MCF 10A (cell line): Measurements from ENCODE around the gene ZFHX3. TPM values are rescaled to one million over a fixed set of nuclear protein-coding genes. Genes with fewer than 3 reads are reported as not detected.
A peak's percentile ranks its signal among the peaks of the same experiment; 100 is the strongest.
"Not testable (repeated sequence)": the region's sequence is repeated elsewhere in the genome, so short reads cannot be mapped to it uniquely, and the experiment has no call there.

Source experiments
- BruUV-seq: library from RNA; stranded (reverse); fragments of 400-500 nt; replicated peaks from 2 replicates; lab custom pipeline; 2021; lab: Mats Ljungman, UMichigan
- CTCF ChIA-PET: fragments of 300-600 bp; sonication (Branson Sonifier 250); formaldehyde crosslinking; extraction: SDS; loops from one replicate; lab custom pipeline; 2021; ENCODE audit warnings: antibody characterized with exemption, inconsistent platforms; lab: Yijun Ruan, JAX
- POLR2A ChIA-PET: fragments of 300-600, 350-650 bp; sonication (Branson Sonifier 250); formaldehyde crosslinking; extraction: SDS; loops from one replicate; lab custom pipeline; 2020; ENCODE audit warnings: antibody characterized with exemption, inconsistent platforms; lab: Yijun Ruan, JAX
- DNase-seq: peaks from one replicate; pipeline ENCODE4 v3.0.0-alpha.2; 2018; ENCODE audit not compliant: unreplicated experiment
- H3K27ac Mint-ChIP-seq: one replicate; pipeline ENCODE4 v1.8.0; 2022; ENCODE audit warnings: mild to moderate bottlenecking, low read depth, mixed read lengths; ENCODE audit not compliant: unreplicated experiment
- H3K27me3 Mint-ChIP-seq: one replicate; pipeline ENCODE4 v1.8.0; 2022; ENCODE audit warnings: mixed read lengths; ENCODE audit not compliant: insufficient read depth, unreplicated experiment
- H3K36me3 Mint-ChIP-seq: one replicate; pipeline ENCODE4 v1.8.0; 2022; ENCODE audit warnings: mild to moderate bottlenecking, moderate library complexity, mixed read lengths; ENCODE audit not compliant: insufficient read depth, unreplicated experiment
- H3K4me1 Mint-ChIP-seq: one replicate; pipeline ENCODE4 v1.8.0; 2022; ENCODE audit warnings: mixed read lengths; ENCODE audit not compliant: insufficient read depth, unreplicated experiment
- H3K4me3 Mint-ChIP-seq: one replicate; pipeline ENCODE4 v1.8.0; 2022; ENCODE audit warnings: mild to moderate bottlenecking, moderate library complexity, mixed read lengths; ENCODE audit not compliant: unreplicated experiment
- H3K9me3 Mint-ChIP-seq: one replicate; pipeline ENCODE4 v1.8.0; 2022; ENCODE audit warnings: mixed read lengths; ENCODE audit not compliant: unreplicated experiment
- intact Hi-C: fragments of 100-400 bp; cut with micrococcal nuclease; formaldehyde crosslinking; loops from 2 replicates; pipeline ENCODE4 v1.14.1; 2022
- total RNA-seq: library from RNA; stranded (reverse); gene quantifications from 2 replicates; pipeline ENCODE4 v1.2.3, GENCODE V29; 2022
- TF ChIP-seq, protein P1 (sequence below): fragments of 200-600 bp; IDR thresholded peaks from one replicate; pipeline ENCODE4 v1.8.0; 2022; ENCODE audit warnings: antibody characterized with exemption, mild to moderate bottlenecking; ENCODE audit not compliant: unreplicated experiment

The ZFHX3 gene
- total RNA-seq, 1 experiment from 2014 or later = 27.4 TPM

GRCh38 chr16:73074382-73074781 is 26.5 kb upstream of the ZFHX3 start:
- DNase-seq = no peak
- Mint-ChIP-seq H3K27me3 (no peaks in the 10 kb centered on the region), H3K4me3 (no peak overlapping the region), H3K9me3 (no peaks in the 10 kb centered on the region), H3K4me1 (peaks cover 17% of the 10 kb centered on the region), H3K36me3 (no peaks in the 10 kb centered on the region), H3K27ac (no peak overlapping the region)
- TF ChIP-seq, protein P1, sequence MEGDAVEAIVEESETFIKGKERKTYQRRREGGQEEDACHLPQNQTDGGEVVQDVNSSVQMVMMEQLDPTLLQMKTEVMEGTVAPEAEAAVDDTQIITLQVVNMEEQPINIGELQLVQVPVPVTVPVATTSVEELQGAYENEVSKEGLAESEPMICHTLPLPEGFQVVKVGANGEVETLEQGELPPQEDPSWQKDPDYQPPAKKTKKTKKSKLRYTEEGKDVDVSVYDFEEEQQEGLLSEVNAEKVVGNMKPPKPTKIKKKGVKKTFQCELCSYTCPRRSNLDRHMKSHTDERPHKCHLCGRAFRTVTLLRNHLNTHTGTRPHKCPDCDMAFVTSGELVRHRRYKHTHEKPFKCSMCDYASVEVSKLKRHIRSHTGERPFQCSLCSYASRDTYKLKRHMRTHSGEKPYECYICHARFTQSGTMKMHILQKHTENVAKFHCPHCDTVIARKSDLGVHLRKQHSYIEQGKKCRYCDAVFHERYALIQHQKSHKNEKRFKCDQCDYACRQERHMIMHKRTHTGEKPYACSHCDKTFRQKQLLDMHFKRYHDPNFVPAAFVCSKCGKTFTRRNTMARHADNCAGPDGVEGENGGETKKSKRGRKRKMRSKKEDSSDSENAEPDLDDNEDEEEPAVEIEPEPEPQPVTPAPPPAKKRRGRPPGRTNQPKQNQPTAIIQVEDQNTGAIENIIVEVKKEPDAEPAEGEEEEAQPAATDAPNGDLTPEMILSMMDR = no peak
- BruUV-seq = no TSS peak
- intact Hi-C loops = no loop called here
- POLR2A ChIA-PET = interaction anchor here (0.6 to 1.2 kb wide), 3 partner anchors 8 to 238 kb away, joined by 3 to 4 read pairs (median 3); no protein-coding TSS in a partner anchor
- CTCF ChIA-PET = interaction anchor here (0.6 to 0.7 kb wide), 2 partner anchors 88 to 1064 kb away, joined by 3 read pairs; no protein-coding TSS in a partner anchor

GRCh38 chr16:73072051-73072450 is 24.1 kb upstream of the ZFHX3 start:
- POLR2A ChIA-PET = interaction anchor here (5.8 kb wide), 1 partner anchor 9 kb away, joined by 56 read pairs; no protein-coding TSS in a partner anchor
- H3K27me3 Mint-ChIP-seq, H3K9me3 Mint-ChIP-seq, BruUV-seq, H3K4me3 Mint-ChIP-seq, DNase-seq, intact Hi-C loops, H3K27ac Mint-ChIP-seq, H3K36me3 Mint-ChIP-seq: not testable (repeated sequence)
- CTCF ChIA-PET = interaction anchor here (0.9 kb wide), 1 partner anchor 240 kb away, joined by 3 read pairs; no protein-coding TSS in a partner anchor
- peaks cover 32% of the 10 kb centered on the region for H3K4me1 Mint-ChIP-seq

- intact Hi-C loops = no loop called here
- H3K27ac Mint-ChIP-seq = peak overlapping the region; percentile 98
- TF ChIP-seq, protein P1 = no peak
- ChIA-PET POLR2A (interaction anchor here (0.9 to 5.8 kb wide), 5 partner anchors 10 to 106 kb away, joined by 4 to 111 read pairs (median 5); no protein-coding TSS in a partner anchor), CTCF (interaction anchor here (0.6 to 0.9 kb wide), 5 partner anchors 9 to 239 kb away, joined by 3 read pairs; no protein-coding TSS in a partner anchor)
- no peaks in the 10 kb centered on the region for H3K27me3 Mint-ChIP-seq
- peak overlapping the region; percentile 75 for H3K4me3 Mint-ChIP-seq
- H3K9me3 Mint-ChIP-seq = no peaks in the 10 kb centered on the region
- BruUV-seq = no TSS peak
- no peaks in the 10 kb centered on the region for H3K36me3 Mint-ChIP-seq
- DNase-seq = no peak
- peaks cover 32% of the 10 kb centered on the region for H3K4me1 Mint-ChIP-seq
Measured at GRCh38 chr16:73071131-73071940, 23.4 kb upstream of the ZFHX3 start.

- POLR2A ChIA-PET = interaction anchor here (0.6 to 5.8 kb wide), 11 partner anchors 12 to 783 kb away, joined by 3 to 111 read pairs (median 4); partner anchors contain the start of gene ZFHX3
- CTCF ChIA-PET = interaction anchor here (0.6 to 1.6 kb wide), 7 partner anchors 10 to 1056 kb away, joined by 4 to 9 read pairs (median 6); no protein-coding TSS in a partner anchor
- H3K4me1 Mint-ChIP-seq = peaks cover 32% of the 10 kb centered on the region
- no peaks in the 10 kb centered on the region for H3K36me3 Mint-ChIP-seq
- H3K9me3 Mint-ChIP-seq = no peaks in the 10 kb centered on the region
- peak overlapping the region; percentile 98 for H3K27ac Mint-ChIP-seq
- peak overlapping the region; percentile 75 for H3K4me3 Mint-ChIP-seq
- intact Hi-C loops = no loop called here
- DNase-seq = no peak
- TF ChIP-seq, protein P1 = no peak
- no peaks in the 10 kb centered on the region for H3K27me3 Mint-ChIP-seq
- BruUV-seq = TSS peak; percentile 66
Measured at GRCh38 chr16:73069581-73070262, 21.8 kb upstream of the ZFHX3 start.
